Glomerular visceral epithelial cell (primary cell): ENCODE results near the gene RREB1.

Experiments
- DNase-seq: peaks from one replicate; pipeline ENCODE4 v3.0.0-alpha.2; 2016; ENCODE audit errors: extremely low spot score

RREB1 gene

DNA sequence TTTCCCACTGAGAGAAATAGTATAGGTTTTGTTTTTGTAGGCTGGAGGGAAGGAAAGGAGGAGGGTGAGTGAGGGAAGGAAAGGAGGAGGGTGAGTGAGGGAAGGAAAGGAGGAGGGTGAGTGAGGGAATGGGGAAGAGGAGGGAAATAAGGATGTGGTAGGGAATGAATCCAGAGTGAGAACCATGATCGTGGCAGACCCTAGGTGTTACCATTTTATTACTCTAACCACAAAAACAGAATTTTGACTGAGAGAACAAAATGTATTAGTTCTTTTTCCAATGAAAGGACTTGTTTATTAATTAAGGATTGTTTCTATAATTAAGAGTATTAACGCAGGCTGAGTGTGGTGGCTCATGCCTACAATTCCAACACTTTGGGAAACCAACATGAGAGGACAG, 188.8 kb downstream of the RREB1 start:
- no peak for DNase-seq

DNA sequence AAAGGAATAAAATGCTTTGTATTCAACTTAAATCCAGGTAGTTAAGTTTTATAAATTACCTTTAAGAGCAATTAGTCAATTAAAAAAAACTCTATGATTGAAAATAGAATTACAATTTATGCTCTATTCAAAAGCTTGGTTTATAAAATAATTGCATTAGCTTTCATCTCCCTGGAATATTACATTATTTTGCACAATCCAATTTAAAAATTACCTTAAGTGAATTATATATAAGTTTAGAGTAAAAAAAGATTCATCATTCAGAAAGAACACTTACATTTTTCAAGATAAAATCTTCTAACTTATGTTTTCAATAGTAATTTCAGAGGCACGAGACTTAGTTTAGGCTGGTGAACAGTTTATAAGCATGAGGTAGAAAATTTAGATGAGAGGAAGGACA, 190.4 kb downstream of the RREB1 start:
- DNase-seq, result no peak

DNA sequence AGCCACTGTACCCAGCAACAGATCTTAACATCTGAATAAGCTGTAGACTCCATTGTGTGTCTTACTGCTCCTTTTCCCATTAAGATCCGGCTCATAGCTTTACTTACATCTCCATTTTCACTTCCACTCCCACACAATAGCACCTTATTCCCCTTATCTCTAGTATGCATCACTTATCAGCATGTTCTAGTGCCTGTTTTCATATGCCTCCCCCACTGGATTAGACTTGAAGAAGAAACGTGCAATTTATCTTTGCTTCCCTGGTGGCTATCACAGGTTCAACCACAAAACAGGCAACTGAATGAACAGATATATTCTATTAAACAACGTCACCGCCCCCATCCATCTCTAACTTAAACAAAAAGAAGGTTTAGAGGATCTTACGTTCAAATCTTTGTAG, 193.2 kb downstream of the RREB1 start:
- DNase-seq, result no peak
